Measurements from ENCODE around the gene TMEM39B.

DNA sequence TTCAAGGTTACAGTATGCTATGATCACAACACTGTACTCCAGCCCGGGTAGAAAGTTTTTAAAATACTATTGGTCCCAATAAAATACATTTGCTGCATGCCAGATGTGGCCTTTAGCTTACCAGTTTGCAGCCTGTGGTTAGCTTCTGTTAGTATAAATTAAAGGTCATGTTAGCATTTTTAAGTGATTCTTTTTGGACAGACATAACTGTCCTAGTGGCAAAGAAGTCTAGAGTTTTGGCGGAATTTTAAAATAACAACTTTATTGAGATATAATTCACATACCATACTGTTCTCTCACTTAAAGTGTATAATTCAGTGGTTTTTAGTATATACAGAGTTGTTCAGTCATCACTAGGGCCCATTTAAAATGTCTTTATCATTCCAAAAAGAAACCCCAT is 24.3 kb upstream of the TMEM39B start:
- TF ChIP-seq EZH2 (IDR thresholded peaks at IDR 0.05; ENCODE audit: low read length, missing control alignments), result no peak
- TF ChIP-seq, protein P1, sequence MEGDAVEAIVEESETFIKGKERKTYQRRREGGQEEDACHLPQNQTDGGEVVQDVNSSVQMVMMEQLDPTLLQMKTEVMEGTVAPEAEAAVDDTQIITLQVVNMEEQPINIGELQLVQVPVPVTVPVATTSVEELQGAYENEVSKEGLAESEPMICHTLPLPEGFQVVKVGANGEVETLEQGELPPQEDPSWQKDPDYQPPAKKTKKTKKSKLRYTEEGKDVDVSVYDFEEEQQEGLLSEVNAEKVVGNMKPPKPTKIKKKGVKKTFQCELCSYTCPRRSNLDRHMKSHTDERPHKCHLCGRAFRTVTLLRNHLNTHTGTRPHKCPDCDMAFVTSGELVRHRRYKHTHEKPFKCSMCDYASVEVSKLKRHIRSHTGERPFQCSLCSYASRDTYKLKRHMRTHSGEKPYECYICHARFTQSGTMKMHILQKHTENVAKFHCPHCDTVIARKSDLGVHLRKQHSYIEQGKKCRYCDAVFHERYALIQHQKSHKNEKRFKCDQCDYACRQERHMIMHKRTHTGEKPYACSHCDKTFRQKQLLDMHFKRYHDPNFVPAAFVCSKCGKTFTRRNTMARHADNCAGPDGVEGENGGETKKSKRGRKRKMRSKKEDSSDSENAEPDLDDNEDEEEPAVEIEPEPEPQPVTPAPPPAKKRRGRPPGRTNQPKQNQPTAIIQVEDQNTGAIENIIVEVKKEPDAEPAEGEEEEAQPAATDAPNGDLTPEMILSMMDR (conservative IDR thresholded peaks at IDR 0.05 in 1 of 2, IDR thresholded peaks at IDR 0.05 in 1 of 2; ENCODE audit: low read depth in 1 of 2, low read length in 2 of 2), result no peak
